Fibroblast of lung (primary cell): ENCODE results near the gene CYP26C1. TPM values are rescaled to one million over a fixed set of nuclear protein-coding genes. Genes with fewer than 3 reads are reported as not detected.
A peak's percentile ranks its signal among the peaks of the same experiment; 100 is the strongest.

ENCODE experiments used
- DNase-seq, 2 donors: peaks; one replicate each; pipeline versions ENCODE4 v3.0.0 to v3.0.0-alpha.2; 2010; ENCODE audit warnings: low read depth in 2 of 2
- H2AFZ ChIP-seq: 2 replicates; pipeline ENCODE4 v1.5.1; 2012; ENCODE audit warnings: low read length, control low read depth, inconsistent platforms
- H3K27ac ChIP-seq: 2 replicates; pipeline ENCODE4 v1.5.1; 2011; ENCODE audit warnings: low read length, control low read depth; ENCODE audit not compliant: insufficient read depth
- H3K27me3 ChIP-seq: 2 replicates; pipeline ENCODE4 v1.5.1; 2011; ENCODE audit warnings: mild to moderate bottlenecking, low read length; ENCODE audit not compliant: control insufficient read depth, insufficient read depth
- H3K36me3 ChIP-seq: 2 replicates; pipeline ENCODE4 v1.5.1; 2011; ENCODE audit warnings: low read length; ENCODE audit not compliant: control insufficient read depth, insufficient read depth
- H3K4me1 ChIP-seq: 2 replicates; pipeline ENCODE4 v1.5.1; 2011; ENCODE audit warnings: low read length; ENCODE audit not compliant: control insufficient read depth, insufficient read depth; ENCODE audit errors: extremely low read depth
- H3K4me2 ChIP-seq: 2 replicates; pipeline ENCODE4 v1.5.1; 2011; ENCODE audit warnings: low read length, control low read depth; ENCODE audit not compliant: insufficient read depth; ENCODE audit errors: extremely low read depth
- H3K4me3 ChIP-seq, 4 experiments: fragments of 200-600 bp in 1 of 4; sonication (generic) in 1 of 4; replicated peaks in 1 of 4; 2 replicates each; pipeline ENCODE4 v1.5.1; 2011 to 2016; ENCODE audit warnings: low read length in 4 of 4, low read depth in 3 of 4, mild to moderate bottlenecking in 3 of 4, control low read depth in 2 of 4, inconsistent platforms in 1 of 4, mixed read lengths in 1 of 4; ENCODE audit not compliant: insufficient read depth in 1 of 4; ENCODE audit errors: control extremely low read depth in 1 of 4
- H3K79me2 ChIP-seq: 2 replicates; pipeline ENCODE4 v1.5.1; 2012; ENCODE audit warnings: mild to moderate bottlenecking, low read length, inconsistent platforms; ENCODE audit not compliant: control insufficient read depth, insufficient read depth
- H3K9ac ChIP-seq: 2 replicates; pipeline ENCODE4 v1.5.1; 2011; ENCODE audit warnings: mild to moderate bottlenecking, low read length, control low read depth; ENCODE audit not compliant: insufficient read depth
- H3K9me3 ChIP-seq: 2 replicates; pipeline ENCODE4 v1.5.1; 2012; ENCODE audit warnings: low read depth, low read length; ENCODE audit not compliant: control insufficient read depth, insufficient read depth
- H4K20me1 ChIP-seq: 2 replicates; pipeline ENCODE4 v1.5.1; 2011; ENCODE audit warnings: low read length; ENCODE audit not compliant: control insufficient read depth, insufficient read depth; ENCODE audit errors: extremely low read depth
- CTCF ChIP-seq, 2 donors: IDR thresholded peaks in 1 of 2; conservative IDR thresholded peaks in 1 of 2; 1 replicate in 1 of 2; 2 replicates in 1 of 2; pipeline ENCODE4 v1.5.1; 2011 to 2012; ENCODE audit warnings: low read length in 2 of 2, control low read depth in 1 of 2, inconsistent platforms in 1 of 2, low read depth in 1 of 2, mild to moderate bottlenecking in 1 of 2
- EZH2 ChIP-seq: IDR thresholded peaks from 2 replicates; pipeline ENCODE4 v1.5.1; 2012; ENCODE audit warnings: low read length, control low read depth, mild to moderate bottlenecking; ENCODE audit errors: missing control alignments
- polyA plus RNA-seq, 2 donors: library from polyadenylated mRNA; depleted of rRNA in 1 of 2; stranded (reverse) in 1 of 2; unstranded in 1 of 2; fragments of >200 nt; gene quantifications; 2 replicates each; pipeline ENCODE4 v1.2.1, GENCODE V29; 2011 to 2012; ENCODE audit warnings: missing spikeins in 1 of 2
- total RNA-seq: library from RNA; depleted of rRNA; stranded (reverse); fragments of >200 nt; gene quantifications from 2 replicates; pipeline ENCODE4 v1.2.1, GENCODE V29; 2014

CYP26C1 gene
- total and polyA plus RNA-seq, 2 donors (not counting 1 experiment from before 2014, with no cell fraction given) = under 0.01 to 0.03 TPM

GRCh38 chr10:93063144-93063976, 2.8 kb downstream of the CYP26C1 start:
- H3K4me2 ChIP-seq = peak overlapping the region; percentile 72
- H3K9me3 ChIP-seq = no peaks in the 10 kb centered on the region
- H3K36me3 ChIP-seq = no peaks in the 10 kb centered on the region
- H3K27ac ChIP-seq = no peak overlapping the region
- peaks cover 66% of the 10 kb centered on the region for H3K27me3 ChIP-seq
- H4K20me1 ChIP-seq = no peaks in the 10 kb centered on the region
- peak overlapping the region in 3 of 4 experiments; percentile 30 to 49 (median 39) for H3K4me3 ChIP-seq
- no peak for DNase-seq
- no peaks in the 10 kb centered on the region for H3K4me1 ChIP-seq
- no peak overlapping the region for H3K9ac ChIP-seq
- H3K79me2 ChIP-seq = no peaks in the 10 kb centered on the region
- peak; percentile 56 for TF ChIP-seq EZH2
- TF ChIP-seq CTCF (conservative IDR thresholded peaks at IDR 0.05 in 1 of 2, IDR thresholded peaks at IDR 0.05 in 1 of 2; ENCODE audit: low read depth in 1 of 2, low read length in 2 of 2) = no peak
- H2AFZ ChIP-seq = no peak overlapping the region

- Histone ChIP-seq H3K4me3 (no peak overlapping the region), H3K27me3 (peaks cover 73% of the 10 kb centered on the region)
These were observed 3.5 kb downstream of the CYP26C1 start for GRCh38 chr10:93063977-93064660.

More at GRCh38 chr10:93063977-93064660, 3.5 kb downstream of the CYP26C1 start:
- Histone ChIP-seq H3K27ac (no peak overlapping the region), H3K4me1 (no peaks in the 10 kb centered on the region), H3K36me3 (no peaks in the 10 kb centered on the region), H3K4me2 (no peak overlapping the region), H2AFZ (no peak overlapping the region), H4K20me1 (no peaks in the 10 kb centered on the region), H3K9me3 (no peaks in the 10 kb centered on the region), H3K79me2 (no peaks in the 10 kb centered on the region), H3K9ac (no peak overlapping the region)
- TF ChIP-seq CTCF (conservative IDR thresholded peaks at IDR 0.05 in 1 of 2, IDR thresholded peaks at IDR 0.05 in 1 of 2; ENCODE audit: low read depth in 1 of 2, low read length in 2 of 2) = no peak
- no peak for TF ChIP-seq EZH2
- no peak for DNase-seq
